Middle frontal gyrus (tissue), 1 donor: ENCODE measurements around the gene IL22.
"Not testable (repeated sequence)": the region's sequence is repeated elsewhere in the genome, so short reads cannot be mapped to it uniquely, and the experiment has no call there.

ENCODE experiments used
- DNase-seq: peaks from one replicate; pipeline ENCODE4 v3.0.0-alpha.2; 2015; ENCODE audit warnings: low spot score; ENCODE audit errors: extremely low spot score

Gene IL22

GRCh38 chr12:68231229-68231628, 22.2 kb downstream of the IL22 start:
- no peak for DNase-seq

DNA sequence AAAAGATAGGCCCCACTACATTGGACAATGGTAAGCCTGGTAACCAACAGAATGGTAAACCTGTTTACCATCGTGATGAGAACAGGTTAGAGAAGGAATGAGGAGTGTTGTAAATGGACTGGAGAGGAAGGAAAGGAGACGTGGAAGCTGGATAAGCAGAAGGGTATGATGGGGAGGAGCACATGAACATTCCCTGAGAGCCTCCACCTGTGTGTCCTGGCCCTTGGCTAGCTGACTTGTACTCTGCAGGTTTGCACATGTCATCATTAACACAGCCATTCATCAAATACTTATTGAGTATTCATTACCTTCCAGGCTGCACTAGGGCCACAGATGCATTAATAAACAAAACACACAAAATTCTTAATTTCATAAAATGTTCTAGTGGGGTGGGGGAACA, 23.4 kb downstream of the IL22 start:
- no peak for DNase-seq

GRCh38 chr12:68227356-68227755, 26.0 kb downstream of the IL22 start:
- DNase-seq: no peak

- DNase-seq: no peak
Measured at GRCh38 chr12:68225576-68226476, 27.6 kb downstream of the IL22 start, which contains the start of gene IL26. Gene IL26 (minus strand): TSS chr12:68225810. CDS start chr12:68225756, 54 bp downstream.

DNA sequence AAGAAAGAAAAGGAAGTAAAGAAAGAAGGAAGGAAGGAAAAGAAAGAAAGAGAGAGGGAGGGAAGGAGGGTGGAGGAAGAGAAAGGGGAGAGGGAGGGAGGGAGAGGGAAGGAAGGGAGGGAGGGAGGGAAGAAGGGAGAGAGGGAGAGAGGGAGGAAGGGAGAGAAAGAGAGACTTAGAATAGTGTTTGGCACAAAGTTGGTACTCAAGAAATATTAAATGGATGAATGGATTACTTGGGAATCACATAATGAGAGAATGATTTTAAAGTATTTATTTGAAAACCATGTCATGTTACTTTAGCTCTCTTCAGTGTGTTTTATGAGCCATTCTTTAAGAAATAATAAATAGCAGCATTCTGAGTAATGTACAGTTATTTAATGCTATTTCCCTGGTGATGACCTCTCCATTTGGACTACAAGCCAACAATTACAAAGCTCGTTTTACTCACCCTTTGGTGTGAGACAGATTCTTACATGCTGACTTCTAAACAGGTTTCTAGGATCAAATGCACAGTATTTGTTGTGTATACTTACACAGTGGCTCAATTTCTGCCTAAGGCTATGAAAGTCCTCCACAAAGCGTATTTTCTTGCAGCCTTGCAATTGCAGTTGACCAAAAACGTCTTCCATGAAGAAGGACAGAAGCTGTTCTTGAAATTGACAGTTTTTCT, 28.7 kb downstream of the IL22 start:
- DNase-seq: no peak

- peak; percentile 53 for DNase-seq
Measured at GRCh38 chr12:68223067-68223747, 30.2 kb downstream of the IL22 start.

- DNase-seq: no peak
Measured at GRCh38 chr12:68222326-68222725, 31.1 kb downstream of the IL22 start.

GRCh38 chr12:68221497-68221896, 31.9 kb downstream of the IL22 start:
- no peak for DNase-seq

DNA sequence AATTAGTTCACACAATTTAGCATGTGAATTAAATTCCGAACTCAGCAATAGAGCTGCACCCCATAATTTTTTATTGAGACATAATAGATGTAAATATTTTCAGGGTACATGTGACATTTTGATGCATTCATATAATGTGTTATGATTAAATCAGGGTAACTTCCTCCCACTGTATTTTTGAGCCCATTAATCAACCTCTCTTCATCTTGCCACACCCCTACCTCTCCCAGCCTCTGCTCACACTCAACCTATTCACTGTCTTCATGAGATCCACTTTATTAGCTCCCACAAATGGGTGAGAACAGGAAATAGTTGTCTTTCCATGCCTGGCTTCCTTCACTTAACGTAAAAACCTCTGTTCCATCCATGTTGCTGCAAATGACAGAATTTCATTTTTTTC, 42.5 kb downstream of the IL22 start:
- DNase-seq: no peak

- DNase-seq: not testable (repeated sequence)
Measured at GRCh38 chr12:68209048-68209728, 44.2 kb downstream of the IL22 start.

- no peak for DNase-seq
Measured at GRCh38 chr12:68207276-68207675, 46.1 kb downstream of the IL22 start.

- DNase-seq: no peak
Measured at GRCh38 chr12:68206446-68206845, 47.0 kb downstream of the IL22 start.

DNA sequence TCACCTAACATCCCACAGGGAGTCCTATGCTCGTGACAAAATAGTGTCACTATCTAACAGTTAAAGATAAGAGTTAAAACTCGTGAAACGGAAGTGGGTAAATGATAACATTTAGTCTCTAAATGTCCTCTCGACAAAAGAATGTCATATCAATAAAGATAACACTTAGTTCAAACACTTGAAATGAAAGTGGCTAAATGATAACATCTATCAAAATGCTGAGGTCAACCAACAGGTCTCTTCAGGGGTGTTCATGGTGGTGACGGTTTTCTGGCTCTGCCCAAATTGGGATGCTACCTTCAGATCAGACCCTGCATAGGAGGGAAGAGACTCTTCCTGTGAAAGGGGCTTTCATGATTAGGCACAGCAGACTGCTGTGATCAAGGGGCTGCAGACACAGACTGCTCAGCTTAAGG, 49.9 kb downstream of the IL22 start:
- DNase-seq: no peak

DNA sequence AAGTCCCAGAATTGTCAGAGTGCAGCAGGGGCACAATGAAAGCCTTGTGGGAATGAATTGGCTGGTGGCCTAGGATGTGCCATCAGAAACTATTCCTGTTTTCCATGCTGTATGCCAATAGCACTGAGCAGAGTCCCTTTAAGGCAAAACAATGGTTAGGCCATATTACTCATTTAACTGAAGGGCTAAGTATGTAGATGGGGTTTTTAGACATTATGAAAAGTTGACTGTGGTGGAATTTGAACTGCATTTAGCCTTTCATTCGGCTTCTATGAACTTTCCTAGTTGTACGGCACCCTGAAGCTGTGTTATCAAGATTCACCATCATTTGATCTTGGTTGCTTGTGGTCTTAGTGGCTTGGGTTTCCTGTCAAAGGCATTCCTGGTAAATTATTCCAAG, 52.5 kb downstream of the IL22 start:
- DNase-seq: no peak

- DNase-seq: no peak
Measured at GRCh38 chr12:68199127-68199526, 54.3 kb downstream of the IL22 start.

GRCh38 chr12:68198507-68199086, 54.8 kb downstream of the IL22 start:
- no peak for DNase-seq
